Kidney (tissue), 14 donors: ENCODE results near the gene UGT2A3. TPM values are rescaled to one million over a fixed set of nuclear protein-coding genes. Genes with fewer than 3 reads are reported as not detected.
"Not testable (repeated sequence)": the region's sequence is repeated elsewhere in the genome, so short reads cannot be mapped to it uniquely, and the experiment has no call there.

Source experiments
- DNase-seq, 5 donors: peaks; one replicate each; pipeline ENCODE4 v3.0.0-alpha.2; 2013 to 2020
- FAIRE-seq: peaks from 2 replicates; lab custom pipeline; 2012; peaks lifted over from hg19 to GRCh38; lab: Jason Lieb, UNC
- H3K27ac ChIP-seq, 2 donors: one replicate each; pipeline ENCODE4 v1.7.0; 2013; ENCODE audit warnings: low read depth in 2 of 2, low read length in 2 of 2, inconsistent platforms in 1 of 2
- H3K27me3 ChIP-seq: one replicate; pipeline ENCODE4 v1.7.1; 2013; ENCODE audit warnings: low read length, inconsistent platforms; ENCODE audit not compliant: control insufficient read depth, insufficient read depth
- H3K36me3 ChIP-seq, 3 donors: one replicate each; pipeline versions ENCODE4 v1.7.0 to v1.7.1; 2013; ENCODE audit warnings: low read length in 3 of 3, control low read depth in 1 of 3, inconsistent platforms in 1 of 3; ENCODE audit not compliant: insufficient read depth in 3 of 3, control insufficient read depth in 2 of 3
- H3K4me1 ChIP-seq, 3 donors: one replicate each; pipeline versions ENCODE4 v1.7.0 to v1.7.1; 2013; ENCODE audit warnings: low read length in 3 of 3, inconsistent platforms in 1 of 3, low read depth in 1 of 3; ENCODE audit not compliant: control insufficient read depth in 2 of 3, insufficient read depth in 2 of 3
- H3K4me3 ChIP-seq, 3 donors: one replicate each; pipeline versions ENCODE4 v1.7.0 to v1.8.1; 2013; ENCODE audit warnings: low read length in 3 of 3, control low read depth in 1 of 3, inconsistent platforms in 1 of 3
- H3K9ac ChIP-seq, 3 donors: one replicate each; pipeline versions ENCODE4 v1.7.0 to v1.7.1; 2013; ENCODE audit warnings: low read length in 3 of 3, control low read depth in 1 of 3, inconsistent platforms in 1 of 3
- H3K9me3 ChIP-seq, 3 donors: one replicate each; pipeline versions ENCODE4 v1.7.0 to v1.7.1; 2013; ENCODE audit warnings: low read length in 3 of 3, control low read depth in 1 of 3, inconsistent platforms in 1 of 3; ENCODE audit not compliant: control insufficient read depth in 2 of 3, insufficient read depth in 1 of 3
- intact Hi-C: fragments of 100-400 bp; cut with DNase I; formaldehyde crosslinking; loops from one replicate; pipeline ENCODE4 v1.11.1; 2022
- polyA plus RNA-seq: library from polyadenylated mRNA; stranded (reverse); fragments of 350-450 nt; fragmentation: Illumina TruSeq; extraction: RNeasy Lipid Tissue Mini Kit (QIAGEN cat#74804); gene quantifications from one replicate; pipeline ENCODE4 v1.2.3, GENCODE V29; 2014; ENCODE audit warnings: low read depth, low replicate concordance; ENCODE audit not compliant: insufficient read depth
- total RNA-seq: library from RNA; stranded (reverse); fragmentation: NEBNext Ultra II Directional; extraction: Animal tissue kit (Norgen Biotek cat#: 25700); gene quantifications from one replicate; pipeline ENCODE4 v1.2.1, GENCODE V29; 2021
- TF ChIP-seq, protein P1 (sequence below): IDR thresholded peaks from 3 replicates; pipeline ENCODE4 v1.5.1; 2012; ENCODE audit warnings: mild to moderate bottlenecking, moderate library complexity, borderline replicate concordance; ENCODE audit not compliant: insufficient read depth; ENCODE audit errors: extremely low read depth
- donor health status: control.
- donor health status: control.
- donor health status: control.
- donor health status: control.
- donor health status: control.
- donor health status: DM: yes; HTN: yes; CAD: no.
- donor health status: Normal renal cell carcinoma (clear cell type).

UGT2A3 gene
- total and polyA plus RNA-seq, 2 donors from 2014 or later: 27.1 to 57.7 TPM

DNA sequence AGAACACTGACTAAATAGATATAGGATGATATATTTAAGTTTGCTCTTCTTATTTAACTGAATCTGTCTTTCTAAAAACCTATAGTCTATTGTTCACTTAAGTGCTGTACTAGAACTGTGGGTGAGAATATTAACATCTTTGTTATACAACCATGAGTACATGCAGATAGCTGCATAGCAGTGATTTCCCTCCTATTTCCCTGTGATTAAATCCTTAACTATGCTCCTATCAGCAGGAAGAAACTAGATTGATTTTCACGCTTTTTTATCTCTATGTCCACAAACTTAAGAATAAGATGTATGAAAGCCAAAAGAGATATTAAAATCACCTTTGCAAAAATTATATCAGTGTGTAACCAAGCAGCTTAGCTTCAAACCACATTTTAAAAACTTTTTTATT lies 11.3 kb upstream of the UGT2A3 start:
- no peak for FAIRE-seq
- H3K9me3 ChIP-seq: peaks cover 0 to 4% (median 0%) of the 10 kb centered on the region in 3 donors
- peak overlapping the region in 1 of 3 donors; percentile 11 for H3K4me3 ChIP-seq
- no peak for DNase-seq
- TF ChIP-seq, protein P1, sequence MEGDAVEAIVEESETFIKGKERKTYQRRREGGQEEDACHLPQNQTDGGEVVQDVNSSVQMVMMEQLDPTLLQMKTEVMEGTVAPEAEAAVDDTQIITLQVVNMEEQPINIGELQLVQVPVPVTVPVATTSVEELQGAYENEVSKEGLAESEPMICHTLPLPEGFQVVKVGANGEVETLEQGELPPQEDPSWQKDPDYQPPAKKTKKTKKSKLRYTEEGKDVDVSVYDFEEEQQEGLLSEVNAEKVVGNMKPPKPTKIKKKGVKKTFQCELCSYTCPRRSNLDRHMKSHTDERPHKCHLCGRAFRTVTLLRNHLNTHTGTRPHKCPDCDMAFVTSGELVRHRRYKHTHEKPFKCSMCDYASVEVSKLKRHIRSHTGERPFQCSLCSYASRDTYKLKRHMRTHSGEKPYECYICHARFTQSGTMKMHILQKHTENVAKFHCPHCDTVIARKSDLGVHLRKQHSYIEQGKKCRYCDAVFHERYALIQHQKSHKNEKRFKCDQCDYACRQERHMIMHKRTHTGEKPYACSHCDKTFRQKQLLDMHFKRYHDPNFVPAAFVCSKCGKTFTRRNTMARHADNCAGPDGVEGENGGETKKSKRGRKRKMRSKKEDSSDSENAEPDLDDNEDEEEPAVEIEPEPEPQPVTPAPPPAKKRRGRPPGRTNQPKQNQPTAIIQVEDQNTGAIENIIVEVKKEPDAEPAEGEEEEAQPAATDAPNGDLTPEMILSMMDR: no peak
- intact Hi-C loops: no loop called here
- peak overlapping the region in 1 of 3 donors; percentile 6 for H3K9ac ChIP-seq
- no peaks in the 10 kb centered on the region for H3K36me3 ChIP-seq
- no peaks in the 10 kb centered on the region for H3K27me3 ChIP-seq
- peak overlapping the region; percentile 54 to 61 for H3K27ac ChIP-seq
- peaks cover 0 to 12% (median 0%) of the 10 kb centered on the region in 3 donors for H3K4me1 ChIP-seq

DNA sequence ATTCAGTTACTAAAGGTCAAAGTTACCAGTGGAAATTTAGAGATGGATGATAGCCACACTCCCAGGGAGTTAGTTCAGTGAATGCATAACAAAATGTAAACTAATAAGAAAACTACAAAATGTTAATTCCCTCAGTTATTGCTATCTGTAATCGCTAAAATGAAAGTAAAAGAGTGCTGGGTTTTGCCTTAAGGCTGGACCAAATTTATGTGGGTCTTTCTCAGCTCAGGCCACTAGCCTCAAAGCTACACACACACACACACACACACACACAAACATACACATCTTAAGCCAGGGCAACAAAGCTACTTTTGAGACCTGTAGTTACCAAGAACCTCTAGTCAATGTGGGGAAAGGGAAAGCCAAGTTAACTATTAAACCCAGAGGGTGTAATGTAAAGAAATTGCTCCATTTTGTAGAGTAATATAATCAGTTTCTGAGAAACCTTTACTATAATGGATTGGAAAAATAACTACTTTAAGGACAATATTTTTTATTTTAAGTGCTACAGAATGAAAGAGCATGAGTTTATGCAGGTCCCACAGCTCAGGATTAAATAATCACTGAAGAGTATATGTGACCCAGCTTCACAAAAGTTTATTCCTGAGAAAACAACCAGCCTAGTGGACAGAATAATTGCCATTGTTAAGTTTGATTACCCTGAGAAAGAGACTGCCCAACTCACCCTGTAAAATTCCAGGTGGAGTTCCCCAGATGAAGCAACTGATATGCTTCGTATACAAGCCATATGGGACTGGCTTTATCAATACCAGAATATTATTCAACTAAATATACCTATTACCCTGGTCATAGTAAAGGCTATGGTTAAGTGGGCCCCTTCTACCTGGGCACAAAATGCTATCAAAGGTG lies 8.9 kb upstream of the UGT2A3 start:
- Histone ChIP-seq H3K36me3 (no peaks in the 10 kb centered on the region), H3K4me1 (peaks cover 0 to 12% (median 0%) of the 10 kb centered on the region in 3 donors), H3K27me3 (no peaks in the 10 kb centered on the region), H3K9ac (no peak overlapping the region), H3K4me3 (peak overlapping the region in 1 of 3 donors; percentile 11), H3K27ac (no peak overlapping the region), H3K9me3 (no peaks in the 10 kb centered on the region)
- FAIRE-seq: no peak
- TF ChIP-seq, protein P1: no peak
- intact Hi-C loops: no loop called here
- DNase-seq: peak in 2 of 5 donors; percentile 6 to 22

DNA sequence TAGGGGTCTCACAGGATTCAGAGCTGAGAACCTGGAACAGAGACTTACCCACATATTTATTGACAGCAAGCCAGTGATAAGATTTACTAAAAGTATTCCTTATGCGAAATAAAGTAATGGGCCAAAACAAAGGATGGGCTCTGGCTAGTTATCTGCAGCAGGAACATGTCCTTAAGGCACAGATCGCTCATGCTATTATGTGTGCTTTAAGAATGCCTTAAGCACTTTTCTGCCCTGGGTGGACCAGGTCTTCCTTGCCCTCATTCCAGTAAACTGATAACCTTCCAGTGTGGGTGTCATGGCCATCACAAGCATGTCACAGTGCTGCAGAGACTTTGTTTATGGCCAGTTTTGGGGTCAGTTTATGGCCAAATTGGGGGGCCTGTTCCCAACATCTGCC lies 7.5 kb upstream of the UGT2A3 start:
- FAIRE-seq, H3K36me3 ChIP-seq, H3K9ac ChIP-seq, H3K9me3 ChIP-seq, H3K4me3 ChIP-seq, H3K27me3 ChIP-seq, DNase-seq, intact Hi-C loops, H3K27ac ChIP-seq: not testable (repeated sequence)
- peaks cover 0 to 12% (median 0%) of the 10 kb centered on the region in 3 donors for H3K4me1 ChIP-seq

DNA sequence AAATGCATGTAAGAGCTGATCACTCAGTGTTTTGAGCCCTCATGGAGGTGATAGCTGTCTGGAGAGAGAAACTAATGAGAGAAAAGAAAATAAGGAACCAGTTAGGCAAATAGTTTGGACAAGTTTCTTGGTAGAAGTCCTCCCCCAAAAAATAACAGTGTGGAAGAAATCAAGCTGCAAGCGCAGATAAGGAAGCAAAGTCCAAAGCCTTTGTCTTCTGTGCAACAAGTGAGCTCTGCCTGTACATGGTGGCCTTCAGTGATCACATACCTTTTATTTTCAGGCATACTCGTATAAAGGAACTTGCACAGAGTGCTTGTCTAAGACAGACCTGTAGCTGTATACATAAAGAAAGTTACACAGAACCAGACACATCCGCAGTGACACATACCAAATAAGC lies 2.5 kb upstream of the UGT2A3 start:
- TF ChIP-seq, protein P1: no peak
- Histone ChIP-seq H3K9ac (no peak overlapping the region), H3K4me3 (peak overlapping the region in 1 of 3 donors; percentile 15), H3K36me3 (no peaks in the 10 kb centered on the region), H3K4me1 (peaks cover 0 to 3% (median 0%) of the 10 kb centered on the region in 3 donors), H3K9me3 (no peaks in the 10 kb centered on the region), H3K27me3 (no peaks in the 10 kb centered on the region), H3K27ac (no peak overlapping the region)
- FAIRE-seq: no peak
- DNase-seq: no peak
- intact Hi-C loops: no loop called here
